ENCODE measurements around the gene TATDN3.

TATDN3 gene

DNA sequence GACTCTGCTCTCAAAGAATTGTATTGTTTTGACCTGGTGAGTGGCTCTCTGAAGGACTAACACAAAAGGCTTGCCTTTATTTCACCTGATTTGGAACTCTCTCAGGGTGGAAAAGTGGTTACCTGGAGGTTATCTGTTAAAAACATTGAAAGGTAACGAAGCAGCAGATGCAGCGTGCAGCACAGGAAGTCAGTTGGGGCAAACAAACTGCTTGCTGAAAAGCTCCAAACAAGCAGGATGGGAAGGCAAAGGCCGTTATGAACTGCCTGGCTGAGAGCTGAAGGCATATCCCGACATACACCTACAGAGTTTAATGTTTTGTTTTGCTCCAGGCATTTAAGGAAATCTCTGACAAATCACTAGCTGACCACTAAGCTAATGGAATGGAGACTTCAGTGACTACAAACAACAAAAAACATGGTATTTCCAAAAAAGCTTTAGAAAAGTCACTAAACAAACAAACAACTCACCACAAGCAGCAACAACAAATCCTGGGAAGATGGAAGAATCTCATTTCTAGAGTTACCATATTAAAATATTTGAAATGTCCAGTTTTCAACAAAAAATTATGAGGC lies 47.7 kb upstream of the TATDN3 start:
- POLR2A ChIA-PET, result no interaction called here

DNA sequence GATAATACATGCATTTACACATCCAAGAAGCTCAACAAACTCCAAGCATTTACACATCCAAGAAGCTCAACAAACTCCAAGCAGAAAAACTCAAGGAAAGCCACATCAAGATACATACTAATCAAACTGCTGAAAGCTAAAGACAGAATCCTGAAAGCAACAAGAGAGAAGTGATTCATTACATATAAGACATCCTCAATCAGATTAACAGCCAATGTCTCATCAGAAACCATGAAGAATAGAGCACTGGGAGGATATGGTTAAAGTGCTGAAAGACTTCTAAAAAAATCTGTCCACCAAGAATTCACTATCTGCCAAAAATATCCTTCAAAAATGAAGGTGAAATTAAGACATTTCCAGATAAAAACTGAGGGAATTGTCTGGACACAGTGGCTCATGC lies 46.4 kb upstream of the TATDN3 start:
- CTCF ChIA-PET, result interaction anchor here (1.4 kb wide), 1 partner anchor 8 kb away, joined by 7 read pairs; no protein-coding TSS in a partner anchor

More for the DNA sequence above, 47.7 kb upstream of the TATDN3 start:
- no peaks in the 10 kb centered on the region for H3K9me3 ChIP-seq (ENCODE audit: control insufficient read depth, insufficient read depth, low read depth, low read length)
- TF ChIP-seq ZNF16 (tag by site-specific recombination; IDR thresholded peaks at IDR 0.05; ENCODE audit: low read depth), result no peak
- TF ChIP-seq ZNF704 (tag by site-specific recombination; IDR thresholded peaks at IDR 0.05), result no peak
- TF ChIP-seq FEZF1 (tag by site-specific recombination; IDR thresholded peaks at IDR 0.05), result no peak
- TF ChIP-seq ZBTB7A (tag by site-specific recombination; IDR thresholded peaks at IDR 0.05; ENCODE audit: low read depth), result no peak
- TF ChIP-seq ZNF514 (tag by site-specific recombination; IDR thresholded peaks at IDR 0.05), result no peak
- TF ChIP-seq ZNF416 (tag by site-specific recombination; IDR thresholded peaks at IDR 0.05), result no peak
- TF ChIP-seq ZFP3 (tag by site-specific recombination; IDR thresholded peaks at IDR 0.05; ENCODE audit: low read depth), result no peak
- TF ChIP-seq, protein P1, sequence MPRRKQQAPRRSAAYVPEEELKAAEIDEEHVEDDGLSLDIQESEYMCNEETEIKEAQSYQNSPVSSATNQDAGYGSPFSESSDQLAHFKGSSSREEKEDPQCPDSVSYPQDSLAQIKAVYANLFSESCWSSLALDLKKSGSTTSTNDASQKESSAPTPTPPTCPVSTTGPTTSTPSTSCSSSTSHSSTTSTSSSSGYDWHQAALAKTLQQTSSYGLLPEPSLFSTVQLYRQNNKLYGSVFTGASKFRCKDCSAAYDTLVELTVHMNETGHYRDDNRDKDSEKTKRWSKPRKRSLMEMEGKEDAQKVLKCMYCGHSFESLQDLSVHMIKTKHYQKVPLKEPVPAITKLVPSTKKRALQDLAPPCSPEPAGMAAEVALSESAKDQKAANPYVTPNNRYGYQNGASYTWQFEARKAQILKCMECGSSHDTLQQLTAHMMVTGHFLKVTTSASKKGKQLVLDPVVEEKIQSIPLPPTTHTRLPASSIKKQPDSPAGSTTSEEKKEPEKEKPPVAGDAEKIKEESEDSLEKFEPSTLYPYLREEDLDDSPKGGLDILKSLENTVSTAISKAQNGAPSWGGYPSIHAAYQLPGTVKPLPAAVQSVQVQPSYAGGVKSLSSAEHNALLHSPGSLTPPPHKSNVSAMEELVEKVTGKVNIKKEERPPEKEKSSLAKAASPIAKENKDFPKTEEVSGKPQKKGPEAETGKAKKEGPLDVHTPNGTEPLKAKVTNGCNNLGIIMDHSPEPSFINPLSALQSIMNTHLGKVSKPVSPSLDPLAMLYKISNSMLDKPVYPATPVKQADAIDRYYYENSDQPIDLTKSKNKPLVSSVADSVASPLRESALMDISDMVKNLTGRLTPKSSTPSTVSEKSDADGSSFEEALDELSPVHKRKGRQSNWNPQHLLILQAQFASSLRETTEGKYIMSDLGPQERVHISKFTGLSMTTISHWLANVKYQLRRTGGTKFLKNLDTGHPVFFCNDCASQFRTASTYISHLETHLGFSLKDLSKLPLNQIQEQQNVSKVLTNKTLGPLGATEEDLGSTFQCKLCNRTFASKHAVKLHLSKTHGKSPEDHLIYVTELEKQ (tag by site-specific recombination; IDR thresholded peaks at IDR 0.05; ENCODE audit: borderline replicate concordance), result no peak
- TF ChIP-seq HOXC10 (CRISPR knock-in tag; IDR thresholded peaks at IDR 0.05), result no peak
- no peak for TF ChIP-seq ZNF157 (tag by site-specific recombination; IDR thresholded peaks at IDR 0.05)
- TF ChIP-seq ZXDB (tag by site-specific recombination; IDR thresholded peaks at IDR 0.05), result no peak
- no peak for TF ChIP-seq ZNF513 (tag by site-specific recombination; IDR thresholded peaks at IDR 0.05)
- no peak for TF ChIP-seq ZNF670 (tag by site-specific recombination; IDR thresholded peaks at IDR 0.05; ENCODE audit: low read depth)
- no peak overlapping the region for H3K4me3 ChIP-seq (ENCODE audit: low read depth, low read length)
- CTCF ChIA-PET, result interaction anchor here (0.6 to 1.4 kb wide), 4 partner anchors 10 to 79 kb away, joined by 3 to 7 read pairs (median 4); no protein-coding TSS in a partner anchor
- H3K36me3 ChIP-seq (ENCODE audit: control insufficient read depth in 2 of 2, insufficient read depth in 1 of 2, low read length in 2 of 2), result peaks cover 0 to 6% of the 10 kb centered on the region in 2 experiments; a peak in 1 of 3 replicates
- H3K27ac ChIP-seq (ENCODE audit: extremely low read depth, low read depth, low read length), result no peak overlapping the region
- H3K4me1 ChIP-seq (ENCODE audit: control insufficient read depth, insufficient read depth, low read length), result no peaks in the 10 kb centered on the region

DNA sequence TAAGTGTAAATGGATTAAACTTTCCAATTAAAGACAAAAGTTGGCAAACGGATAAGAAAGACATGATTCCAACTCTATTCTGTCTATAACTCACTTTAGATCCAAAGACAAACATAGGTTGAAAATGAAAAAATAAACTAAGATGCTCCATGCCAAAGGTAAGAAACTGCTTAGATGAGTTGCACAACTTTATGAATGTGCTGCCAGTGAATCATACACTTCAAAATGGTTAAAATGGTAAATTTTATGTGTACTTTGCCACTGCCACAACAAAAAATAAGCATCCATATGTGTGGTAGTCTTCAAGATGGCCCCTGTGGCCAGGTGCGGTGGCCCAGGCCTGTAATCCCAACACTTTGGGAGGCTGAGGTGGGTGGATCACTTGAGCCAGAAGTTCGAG lies 45.1 kb upstream of the TATDN3 start:
- Histone ChIP-seq H3K36me3 (ENCODE audit: control insufficient read depth in 2 of 2, insufficient read depth in 1 of 2, low read length in 2 of 2) (peaks cover 0 to 3% of the 10 kb centered on the region in 2 experiments; a peak in 1 of 3 replicates), H3K9me3 (ENCODE audit: control insufficient read depth, insufficient read depth, low read depth, low read length) (no peaks in the 10 kb centered on the region), H3K4me3 (ENCODE audit: low read depth, low read length) (no peak overlapping the region), H3K27ac (ENCODE audit: extremely low read depth, low read depth, low read length) (no peak overlapping the region), H3K4me1 (ENCODE audit: control insufficient read depth, insufficient read depth, low read length) (no peaks in the 10 kb centered on the region)
- POLR2A ChIA-PET, result interaction anchor here (0.6 kb wide), 1 partner anchor 149 kb away, joined by 3 read pairs; no protein-coding TSS in a partner anchor
- CTCF ChIA-PET, result interaction anchor here (0.6 to 1.6 kb wide), 4 partner anchors 23 to 289 kb away, joined by 3 to 5 read pairs (median 4); no protein-coding TSS in a partner anchor
- no peak for TF ChIP-seq ZNF521 (tag by site-specific recombination; IDR thresholded peaks at IDR 0.05)
- TF ChIP-seq, protein P2, sequence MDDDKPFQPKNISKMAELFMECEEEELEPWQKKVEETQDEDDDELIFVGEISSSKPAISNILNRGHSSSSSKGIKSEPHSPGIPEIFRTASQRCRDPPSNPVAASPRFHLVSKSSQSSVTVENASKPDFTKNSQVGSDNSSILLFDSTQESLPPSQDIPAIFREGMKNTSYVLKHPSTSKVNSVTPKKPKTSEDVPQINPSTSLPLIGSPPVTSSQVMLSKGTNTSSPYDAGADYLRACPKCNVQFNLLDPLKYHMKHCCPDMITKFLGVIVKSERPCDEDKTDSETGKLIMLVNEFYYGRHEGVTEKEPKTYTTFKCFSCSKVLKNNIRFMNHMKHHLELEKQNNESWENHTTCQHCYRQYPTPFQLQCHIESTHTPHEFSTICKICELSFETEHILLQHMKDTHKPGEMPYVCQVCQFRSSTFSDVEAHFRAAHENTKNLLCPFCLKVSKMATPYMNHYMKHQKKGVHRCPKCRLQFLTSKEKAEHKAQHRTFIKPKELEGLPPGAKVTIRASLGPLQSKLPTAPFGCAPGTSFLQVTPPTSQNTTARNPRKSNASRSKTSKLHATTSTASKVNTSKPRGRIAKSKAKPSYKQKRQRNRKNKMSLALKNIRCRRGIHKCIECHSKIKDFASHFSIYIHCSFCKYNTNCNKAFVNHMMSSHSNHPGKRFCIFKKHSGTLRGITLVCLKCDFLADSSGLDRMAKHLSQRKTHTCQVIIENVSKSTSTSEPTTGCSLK (tag by site-specific recombination; IDR thresholded peaks at IDR 0.05), result no peak

More for the DNA sequence above, 46.4 kb upstream of the TATDN3 start:
- POLR2A ChIA-PET, result no interaction called here
- Histone ChIP-seq H3K4me1 (ENCODE audit: control insufficient read depth, insufficient read depth, low read length) (no peaks in the 10 kb centered on the region), H3K36me3 (ENCODE audit: control insufficient read depth in 2 of 2, insufficient read depth in 1 of 2, low read length in 2 of 2) (peaks cover 0 to 6% of the 10 kb centered on the region in 2 experiments; a peak in 1 of 3 replicates), H3K9me3 (ENCODE audit: control insufficient read depth, insufficient read depth, low read depth, low read length) (no peaks in the 10 kb centered on the region), H3K4me3 (ENCODE audit: low read depth, low read length) (no peak overlapping the region), H3K27ac (ENCODE audit: extremely low read depth, low read depth, low read length) (no peak overlapping the region)
- TF ChIP-seq ZNF624 (tag by site-specific recombination; IDR thresholded peaks at IDR 0.05), result no peak
- no peak for TF ChIP-seq ZSCAN16 (tag by site-specific recombination; IDR thresholded peaks at IDR 0.05)
- no peak for TF ChIP-seq ZNF114 (tag by site-specific recombination; IDR thresholded peaks at IDR 0.05)
- no peak for TF ChIP-seq ZSCAN23 (tag by site-specific recombination; IDR thresholded peaks at IDR 0.05)
- no peak for TF ChIP-seq ZNF155 (tag by site-specific recombination; IDR thresholded peaks at IDR 0.05)
- TF ChIP-seq KLF10 (tag by site-specific recombination; IDR thresholded peaks at IDR 0.05), result no peak

Data from HEK293 (cell line).